Stimulated activated CD4-positive, alpha-beta T cell treated with anti-CD3 and anti-CD28 coated beads, TNF-alpha, amount 100 ng/mL, for 48 hours (primary cell): Measurements from ENCODE around the gene FOXRED2.
A peak's percentile ranks its signal among the peaks of the same experiment; 100 is the strongest.
"Not testable (repeated sequence)": the region's sequence is repeated elsewhere in the genome, so short reads cannot be mapped to it uniquely, and the experiment has no call there.

ENCODE experiments used
- DNase-seq, 3 donors: peaks; one replicate each; pipeline ENCODE4 v3.0.0-alpha.2; 2020; ENCODE audit warnings: low read depth in 3 of 3

Gene FOXRED2

GRCh38 chr22:36470162-36470993 lies 36.5 kb downstream of the FOXRED2 start:
- peak; percentile 58 to 67 (median 67) for DNase-seq

- DNase-seq = no peak
Measured at GRCh38 chr22:36469094-36469710, 37.6 kb downstream of the FOXRED2 start.

- no peak for DNase-seq
Measured at GRCh38 chr22:36467946-36468345, 38.9 kb downstream of the FOXRED2 start.

GRCh38 chr22:36467042-36467810 lies 39.6 kb downstream of the FOXRED2 start:
- no peak for DNase-seq

- no peak for DNase-seq
Measured at GRCh38 chr22:36466258-36466657, 40.6 kb downstream of the FOXRED2 start.

- DNase-seq = no peak
Measured at GRCh38 chr22:36465232-36466021, 41.4 kb downstream of the FOXRED2 start.

- no peak for DNase-seq
Measured at GRCh38 chr22:36464715-36465231, 42.1 kb downstream of the FOXRED2 start.

GRCh38 chr22:36463783-36464184 lies 43.1 kb downstream of the FOXRED2 start:
- no peak for DNase-seq

- no peak for DNase-seq
Measured at GRCh38 chr22:36461665-36462649, 44.9 kb downstream of the FOXRED2 start.

GRCh38 chr22:36460202-36460601 lies 46.6 kb downstream of the FOXRED2 start:
- no peak for DNase-seq

GRCh38 chr22:36457688-36458450 lies 49.0 kb downstream of the FOXRED2 start:
- no peak for DNase-seq

- DNase-seq = no peak
Measured at GRCh38 chr22:36456464-36456845, 50.4 kb downstream of the FOXRED2 start.

GRCh38 chr22:36455571-36456463 lies 51.0 kb downstream of the FOXRED2 start:
- no peak for DNase-seq

- peak; percentile 89 to 97 (median 92) for DNase-seq
Measured at GRCh38 chr22:36454916-36455570, 51.8 kb downstream of the FOXRED2 start.

GRCh38 chr22:36453855-36454378 lies 52.9 kb downstream of the FOXRED2 start:
- no peak for DNase-seq

GRCh38 chr22:36452978-36453607 lies 53.7 kb downstream of the FOXRED2 start:
- not testable (repeated sequence) for DNase-seq
